Effector memory CD4-positive, alpha-beta T cell (primary cell): ENCODE results near the gene USP34.

Source experiments
- DNase-seq, 3 donors: peaks; one replicate each; pipeline ENCODE4 v3.0.0-alpha.2; 2020
- H3K27ac ChIP-seq: 2 replicates; pipeline ENCODE4 v1.7.0; 2013; ENCODE audit warnings: mild to moderate bottlenecking, low read length, moderate library complexity; ENCODE audit not compliant: insufficient read depth, poor library complexity, severe bottlenecking
- H3K27me3 ChIP-seq: replicated peaks from 2 replicates; pipeline ENCODE4 v1.7.0; 2013; ENCODE audit warnings: mild to moderate bottlenecking, low read length; ENCODE audit not compliant: insufficient read depth, control insufficient read depth, poor library complexity, severe bottlenecking
- H3K36me3 ChIP-seq: 2 replicates; pipeline ENCODE4 v1.7.0; 2013; ENCODE audit warnings: mild to moderate bottlenecking, low read length, moderate library complexity; ENCODE audit not compliant: control insufficient read depth, insufficient read depth
- H3K4me1 ChIP-seq: 2 replicates; pipeline ENCODE4 v1.7.0; 2013; ENCODE audit warnings: low read length, mild to moderate bottlenecking; ENCODE audit not compliant: control insufficient read depth, insufficient read depth, poor library complexity, severe bottlenecking
- H3K4me3 ChIP-seq: 2 replicates; pipeline ENCODE4 v1.7.0; 2013; ENCODE audit warnings: low read length, low read depth, mild to moderate bottlenecking; ENCODE audit not compliant: insufficient read depth, poor library complexity, severe bottlenecking
- H3K9me3 ChIP-seq: 2 replicates; pipeline ENCODE4 v1.7.0; 2013; ENCODE audit warnings: mild to moderate bottlenecking, low read length, moderate library complexity; ENCODE audit not compliant: control insufficient read depth

Gene USP34

GRCh38 chr2:61357681-61358080 lies 113.2 kb downstream of the USP34 start:
- H3K27me3 ChIP-seq, result no peaks in the 10 kb centered on the region
- peaks cover 19% of the 10 kb centered on the region for H3K36me3 ChIP-seq
- no peak overlapping the region for H3K27ac ChIP-seq
- H3K4me1 ChIP-seq, result no peaks in the 10 kb centered on the region
- H3K9me3 ChIP-seq, result no peaks in the 10 kb centered on the region
- DNase-seq, result no peak
- H3K4me3 ChIP-seq, result no peak overlapping the region

GRCh38 chr2:61356958-61357350 lies 113.9 kb downstream of the USP34 start:
- Histone ChIP-seq H3K4me1 (no peaks in the 10 kb centered on the region), H3K27ac (no peak overlapping the region), H3K9me3 (no peaks in the 10 kb centered on the region), H3K36me3 (peaks cover 19% of the 10 kb centered on the region), H3K27me3 (no peaks in the 10 kb centered on the region), H3K4me3 (no peak overlapping the region)
- DNase-seq, result no peak

DNA sequence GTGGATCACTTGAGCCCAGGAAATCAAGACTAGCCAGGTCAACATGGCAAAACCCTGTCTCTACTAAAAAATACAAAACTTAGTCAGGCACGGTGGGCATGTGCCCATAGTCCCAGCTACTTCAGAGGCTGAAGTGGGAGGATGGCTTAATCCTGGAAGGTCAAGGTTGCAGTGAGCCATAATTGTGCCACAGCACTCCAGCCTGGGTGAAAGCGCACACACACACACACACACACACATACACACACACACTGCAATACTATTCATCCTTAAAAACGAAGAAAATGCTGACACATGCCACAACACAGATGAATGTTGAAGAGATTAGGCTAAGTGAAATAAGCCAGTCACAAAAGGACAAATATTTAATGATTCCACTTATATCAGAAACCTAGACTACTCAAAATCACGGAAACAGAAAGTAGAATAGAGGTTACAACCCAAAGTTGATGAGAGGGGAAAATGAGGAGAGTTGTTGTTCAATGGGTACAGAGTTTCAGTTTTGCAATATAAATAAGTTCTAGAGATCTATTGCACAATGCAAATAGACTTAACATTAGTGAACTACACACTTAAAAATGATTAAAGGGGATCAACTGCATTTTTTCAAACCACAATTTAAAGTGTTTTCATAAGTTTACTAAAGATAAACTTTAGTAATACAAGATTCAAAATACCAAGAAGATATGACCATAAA lies 114.5 kb downstream of the USP34 start:
- Histone ChIP-seq H3K4me3 (no peak overlapping the region), H3K27ac (no peak overlapping the region), H3K9me3 (no peaks in the 10 kb centered on the region), H3K36me3 (peaks cover 19% of the 10 kb centered on the region), H3K4me1 (no peaks in the 10 kb centered on the region), H3K27me3 (no peaks in the 10 kb centered on the region)
- DNase-seq, result no peak

DNA sequence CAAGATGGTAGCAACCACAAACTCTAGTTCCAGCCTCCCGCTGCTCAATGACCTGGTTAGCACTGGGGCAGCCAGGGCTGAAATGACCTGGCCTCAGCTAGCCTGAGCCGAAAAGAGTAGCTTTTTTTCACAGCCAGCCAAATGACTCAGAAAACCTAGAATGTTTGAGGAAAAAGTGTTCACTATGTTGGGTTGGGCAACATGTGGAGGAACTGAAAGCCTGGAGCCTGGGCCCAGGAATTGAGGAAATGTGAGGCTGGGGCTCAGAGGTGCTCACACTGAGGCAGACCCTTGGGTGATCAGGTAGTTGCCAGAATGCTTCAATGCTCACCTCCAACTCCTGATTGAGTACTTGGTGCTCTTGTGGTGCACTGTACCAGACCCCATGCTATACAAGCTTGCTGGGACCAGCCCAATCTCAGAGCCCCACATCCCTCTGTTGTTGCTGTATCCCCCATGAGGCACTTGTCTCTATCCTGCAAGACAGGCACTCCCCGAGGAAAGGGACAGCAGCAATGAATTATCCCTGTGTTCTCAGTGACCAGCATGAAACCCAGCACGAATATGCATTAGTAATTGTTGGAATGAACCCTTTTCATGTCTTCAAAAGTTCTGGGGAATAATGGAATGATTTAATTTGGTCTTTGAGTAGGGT lies 116.2 kb downstream of the USP34 start:
- H3K4me1 ChIP-seq, result no peaks in the 10 kb centered on the region
- no peak overlapping the region for H3K27ac ChIP-seq
- DNase-seq, result no peak

GRCh38 chr2:61353909-61354308 lies 117.0 kb downstream of the USP34 start:
- peaks cover 31% of the 10 kb centered on the region for H3K36me3 ChIP-seq
- H3K27me3 ChIP-seq, result no peaks in the 10 kb centered on the region
- no peaks in the 10 kb centered on the region for H3K9me3 ChIP-seq
- no peak overlapping the region for H3K27ac ChIP-seq
- H3K4me1 ChIP-seq, result no peaks in the 10 kb centered on the region
- no peak for DNase-seq
- H3K4me3 ChIP-seq, result no peak overlapping the region

More for the DNA sequence above, 116.2 kb downstream of the USP34 start:
- no peaks in the 10 kb centered on the region for H3K27me3 ChIP-seq
- no peaks in the 10 kb centered on the region for H3K9me3 ChIP-seq
- H3K36me3 ChIP-seq, result peaks cover 31% of the 10 kb centered on the region
- H3K4me3 ChIP-seq, result no peak overlapping the region

GRCh38 chr2:61350777-61351176 lies 120.1 kb downstream of the USP34 start:
- Histone ChIP-seq H3K36me3 (peaks cover 49% of the 10 kb centered on the region), H3K27ac (no peak overlapping the region), H3K4me3 (no peak overlapping the region), H3K4me1 (no peaks in the 10 kb centered on the region), H3K27me3 (no peaks in the 10 kb centered on the region), H3K9me3 (no peaks in the 10 kb centered on the region)
- DNase-seq, result no peak

GRCh38 chr2:61343141-61343540 lies 127.7 kb downstream of the USP34 start:
- Histone ChIP-seq H3K36me3 (peaks cover 38% of the 10 kb centered on the region), H3K27me3 (no peaks in the 10 kb centered on the region), H3K4me1 (no peaks in the 10 kb centered on the region), H3K27ac (no peak overlapping the region), H3K4me3 (no peak overlapping the region), H3K9me3 (no peaks in the 10 kb centered on the region)
- DNase-seq, result no peak

DNA sequence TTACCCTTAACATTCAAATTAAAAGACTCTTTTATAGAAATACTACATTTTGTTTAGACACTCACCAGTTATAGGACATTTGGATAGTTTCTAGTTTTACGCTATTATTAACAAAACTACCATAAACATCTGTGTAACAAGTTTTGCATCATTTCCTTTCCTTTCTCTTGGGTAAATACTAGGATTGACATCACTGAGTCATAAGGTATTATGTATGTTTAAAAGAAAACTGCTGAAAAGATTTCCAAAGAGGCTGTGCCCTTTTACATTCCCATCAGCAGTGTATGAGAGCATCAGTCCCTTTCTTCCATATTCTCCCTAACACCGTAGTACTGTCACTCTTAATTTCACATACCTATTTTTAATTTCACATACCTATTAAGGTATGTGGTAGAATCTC lies 130.6 kb downstream of the USP34 start:
- Histone ChIP-seq H3K4me3 (no peak overlapping the region), H3K27me3 (no peaks in the 10 kb centered on the region), H3K36me3 (peaks cover 34% of the 10 kb centered on the region), H3K4me1 (no peaks in the 10 kb centered on the region), H3K27ac (no peak overlapping the region), H3K9me3 (no peaks in the 10 kb centered on the region)
- DNase-seq, result no peak

DNA sequence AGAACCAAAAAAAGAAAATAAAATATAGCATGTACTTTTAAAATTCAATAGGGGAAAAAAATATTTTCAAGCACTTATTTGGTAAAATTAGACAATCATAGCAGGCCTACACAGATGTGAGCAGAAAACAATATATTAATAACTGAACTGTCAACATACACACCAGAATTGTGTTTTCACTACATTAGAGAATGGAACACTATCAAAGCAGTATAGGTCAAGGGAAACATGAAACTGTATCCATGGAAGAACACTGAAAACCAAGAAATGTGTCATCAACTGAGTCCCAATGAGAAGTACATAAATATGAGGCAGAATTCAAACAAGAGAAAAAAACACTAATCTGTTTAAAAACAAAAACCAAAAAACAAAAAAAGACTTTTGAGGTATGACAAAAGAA lies 132.4 kb downstream of the USP34 start:
- Histone ChIP-seq H3K36me3 (peaks cover 19% of the 10 kb centered on the region), H3K27ac (no peak overlapping the region), H3K4me3 (no peak overlapping the region), H3K9me3 (no peaks in the 10 kb centered on the region), H3K4me1 (no peaks in the 10 kb centered on the region), H3K27me3 (no peaks in the 10 kb centered on the region)
- no peak for DNase-seq

DNA sequence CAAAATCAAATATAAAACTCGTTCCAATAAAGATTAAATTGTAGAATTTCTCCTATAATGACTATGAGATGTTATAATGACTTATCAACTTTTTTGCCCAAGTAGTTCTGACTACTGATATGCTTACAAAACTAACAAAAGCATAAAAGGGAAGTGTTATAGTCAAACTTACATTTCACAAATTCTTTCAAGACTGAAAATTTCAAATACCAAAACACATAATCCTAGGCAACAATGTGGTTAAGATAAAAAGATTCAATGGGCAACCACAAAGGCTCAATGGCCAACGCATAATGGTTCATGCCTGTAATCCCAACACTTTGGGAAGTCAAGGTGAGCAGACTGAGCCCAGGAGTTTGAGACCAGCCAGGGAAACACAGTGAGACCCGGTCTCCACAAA lies 135.7 kb downstream of the USP34 start:
- peaks cover 25% of the 10 kb centered on the region for H3K36me3 ChIP-seq
- H3K27me3 ChIP-seq, result no peaks in the 10 kb centered on the region
- no peak overlapping the region for H3K27ac ChIP-seq
- no peak overlapping the region for H3K4me3 ChIP-seq
- H3K9me3 ChIP-seq, result no peaks in the 10 kb centered on the region
- no peaks in the 10 kb centered on the region for H3K4me1 ChIP-seq
- no peak for DNase-seq
